ENCODE data around the gene TAB2. TPM values are rescaled to one million over a fixed set of nuclear protein-coding genes. Genes with fewer than 3 reads are reported as not detected.

TAB2 gene
- total RNA-seq, 1 donor from 2014 or later: 50.6 TPM

DNA sequence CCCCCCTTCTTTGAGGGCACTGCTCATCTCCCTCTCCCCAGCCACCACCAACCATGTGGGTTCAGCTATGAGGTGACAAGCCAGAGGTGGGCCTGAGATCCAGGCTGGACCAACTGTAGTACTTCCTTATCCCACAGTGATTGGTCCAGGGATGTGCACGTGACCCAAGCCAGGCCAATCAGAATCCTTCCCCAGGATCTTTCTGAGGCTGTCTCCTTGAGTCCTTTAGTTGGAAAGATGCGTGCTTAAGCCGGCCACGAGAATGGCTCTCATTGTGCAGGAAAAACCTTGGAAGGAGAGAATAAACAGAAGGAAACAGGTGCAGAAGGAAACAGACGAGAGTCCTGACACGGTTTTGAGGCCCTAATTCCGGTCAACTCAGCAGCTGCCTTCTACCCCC, 128.1 kb downstream of the TAB2 start:
- Mint-ChIP-seq H3K4me1 (ENCODE audit: unreplicated experiment) (peaks cover 7% of the 10 kb centered on the region), H3K27ac (ENCODE audit: unreplicated experiment) (no peak overlapping the region), H3K4me3 (ENCODE audit: unreplicated experiment) (no peak overlapping the region), H3K9me3 (ENCODE audit: unreplicated experiment) (no peaks in the 10 kb centered on the region), H3K27me3 (ENCODE audit: unreplicated experiment) (no peaks in the 10 kb centered on the region), H3K36me3 (ENCODE audit: unreplicated experiment) (no peaks in the 10 kb centered on the region)
- TF ChIP-seq, protein P1, sequence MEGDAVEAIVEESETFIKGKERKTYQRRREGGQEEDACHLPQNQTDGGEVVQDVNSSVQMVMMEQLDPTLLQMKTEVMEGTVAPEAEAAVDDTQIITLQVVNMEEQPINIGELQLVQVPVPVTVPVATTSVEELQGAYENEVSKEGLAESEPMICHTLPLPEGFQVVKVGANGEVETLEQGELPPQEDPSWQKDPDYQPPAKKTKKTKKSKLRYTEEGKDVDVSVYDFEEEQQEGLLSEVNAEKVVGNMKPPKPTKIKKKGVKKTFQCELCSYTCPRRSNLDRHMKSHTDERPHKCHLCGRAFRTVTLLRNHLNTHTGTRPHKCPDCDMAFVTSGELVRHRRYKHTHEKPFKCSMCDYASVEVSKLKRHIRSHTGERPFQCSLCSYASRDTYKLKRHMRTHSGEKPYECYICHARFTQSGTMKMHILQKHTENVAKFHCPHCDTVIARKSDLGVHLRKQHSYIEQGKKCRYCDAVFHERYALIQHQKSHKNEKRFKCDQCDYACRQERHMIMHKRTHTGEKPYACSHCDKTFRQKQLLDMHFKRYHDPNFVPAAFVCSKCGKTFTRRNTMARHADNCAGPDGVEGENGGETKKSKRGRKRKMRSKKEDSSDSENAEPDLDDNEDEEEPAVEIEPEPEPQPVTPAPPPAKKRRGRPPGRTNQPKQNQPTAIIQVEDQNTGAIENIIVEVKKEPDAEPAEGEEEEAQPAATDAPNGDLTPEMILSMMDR (IDR thresholded peaks at IDR 0.05): no peak
- DNase-seq (ENCODE audit: extremely low spot score, unreplicated experiment): no peak

DNA sequence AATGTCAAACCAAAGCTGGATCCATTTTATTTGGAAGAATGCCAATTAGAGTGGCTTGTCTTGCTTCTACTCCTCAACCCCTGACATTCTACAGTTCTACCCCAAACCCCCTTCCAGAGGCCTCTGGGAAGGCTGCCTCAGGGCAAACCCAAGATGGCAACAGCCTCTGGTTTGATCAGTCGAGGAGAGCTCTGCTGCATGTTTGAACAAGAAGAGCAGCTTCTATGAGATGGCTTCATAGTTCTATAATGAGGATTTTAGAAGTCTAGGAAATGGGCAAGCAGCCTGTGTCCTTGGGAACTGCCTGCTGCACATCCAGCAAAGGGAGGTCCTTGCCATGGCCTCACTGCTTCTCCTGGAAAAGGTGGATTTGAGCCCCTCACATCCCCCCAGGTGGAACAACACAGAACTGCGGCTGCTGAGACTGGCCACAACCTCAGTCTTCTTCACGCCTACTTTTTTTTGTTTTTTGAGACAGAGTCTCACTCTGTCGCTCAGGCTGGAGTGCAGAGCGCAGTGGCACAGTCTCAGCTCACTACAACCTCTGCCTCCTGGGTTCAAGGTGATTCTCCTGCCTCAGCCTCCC, 129.4 kb downstream of the TAB2 start:
- Mint-ChIP-seq H3K27ac (ENCODE audit: unreplicated experiment) (no peak overlapping the region), H3K27me3 (ENCODE audit: unreplicated experiment) (no peaks in the 10 kb centered on the region), H3K9me3 (ENCODE audit: unreplicated experiment) (no peaks in the 10 kb centered on the region), H3K36me3 (ENCODE audit: unreplicated experiment) (no peaks in the 10 kb centered on the region), H3K4me3 (ENCODE audit: unreplicated experiment) (no peak overlapping the region), H3K4me1 (ENCODE audit: unreplicated experiment) (peaks cover 3% of the 10 kb centered on the region)
- DNase-seq (ENCODE audit: extremely low spot score, unreplicated experiment): no peak
- TF ChIP-seq, protein P1 (IDR thresholded peaks at IDR 0.05): no peak

DNA sequence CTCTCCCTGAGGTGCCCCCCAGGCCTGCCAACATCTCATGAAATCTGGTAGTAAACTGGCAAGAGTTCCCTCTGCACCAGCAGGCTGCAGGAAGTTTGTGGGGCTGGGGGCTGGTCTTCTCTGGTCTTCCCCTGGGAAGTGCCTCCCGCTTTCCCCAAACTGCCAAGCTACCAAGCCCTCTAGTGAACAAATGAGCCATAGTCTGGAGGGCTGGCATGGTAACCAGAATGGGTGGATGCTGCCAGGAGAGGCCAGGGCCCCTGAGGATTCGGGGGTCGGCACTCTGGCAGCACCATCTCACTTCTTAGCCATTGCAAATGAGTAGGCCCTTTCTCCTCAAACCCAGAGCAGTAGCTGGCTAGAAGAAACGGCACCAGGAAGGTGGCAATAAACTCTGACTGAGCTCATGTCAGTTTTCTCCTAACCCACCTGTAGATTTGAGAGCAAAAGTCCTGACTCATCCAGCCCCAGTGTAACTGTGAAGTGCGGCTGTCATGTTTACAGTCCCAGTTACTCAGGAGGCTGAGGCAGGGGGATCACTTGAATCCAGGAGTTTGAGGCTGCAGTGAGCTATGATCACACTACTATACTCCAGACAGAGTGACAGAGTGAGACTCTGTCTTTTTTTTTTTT, 131.4 kb downstream of the TAB2 start:
- no peak overlapping the region for H3K4me3 Mint-ChIP-seq (ENCODE audit: unreplicated experiment)
- peaks cover 5% of the 10 kb centered on the region for H3K4me1 Mint-ChIP-seq (ENCODE audit: unreplicated experiment)
- DNase-seq (ENCODE audit: extremely low spot score, unreplicated experiment): no peak
- TF ChIP-seq, protein P1 (IDR thresholded peaks at IDR 0.05): no peak
- H3K9me3 Mint-ChIP-seq (ENCODE audit: unreplicated experiment): no peaks in the 10 kb centered on the region
- H3K27ac Mint-ChIP-seq (ENCODE audit: unreplicated experiment): no peak overlapping the region
- H3K27me3 Mint-ChIP-seq (ENCODE audit: unreplicated experiment): no peaks in the 10 kb centered on the region
- H3K36me3 Mint-ChIP-seq (ENCODE audit: unreplicated experiment): no peaks in the 10 kb centered on the region

DNA sequence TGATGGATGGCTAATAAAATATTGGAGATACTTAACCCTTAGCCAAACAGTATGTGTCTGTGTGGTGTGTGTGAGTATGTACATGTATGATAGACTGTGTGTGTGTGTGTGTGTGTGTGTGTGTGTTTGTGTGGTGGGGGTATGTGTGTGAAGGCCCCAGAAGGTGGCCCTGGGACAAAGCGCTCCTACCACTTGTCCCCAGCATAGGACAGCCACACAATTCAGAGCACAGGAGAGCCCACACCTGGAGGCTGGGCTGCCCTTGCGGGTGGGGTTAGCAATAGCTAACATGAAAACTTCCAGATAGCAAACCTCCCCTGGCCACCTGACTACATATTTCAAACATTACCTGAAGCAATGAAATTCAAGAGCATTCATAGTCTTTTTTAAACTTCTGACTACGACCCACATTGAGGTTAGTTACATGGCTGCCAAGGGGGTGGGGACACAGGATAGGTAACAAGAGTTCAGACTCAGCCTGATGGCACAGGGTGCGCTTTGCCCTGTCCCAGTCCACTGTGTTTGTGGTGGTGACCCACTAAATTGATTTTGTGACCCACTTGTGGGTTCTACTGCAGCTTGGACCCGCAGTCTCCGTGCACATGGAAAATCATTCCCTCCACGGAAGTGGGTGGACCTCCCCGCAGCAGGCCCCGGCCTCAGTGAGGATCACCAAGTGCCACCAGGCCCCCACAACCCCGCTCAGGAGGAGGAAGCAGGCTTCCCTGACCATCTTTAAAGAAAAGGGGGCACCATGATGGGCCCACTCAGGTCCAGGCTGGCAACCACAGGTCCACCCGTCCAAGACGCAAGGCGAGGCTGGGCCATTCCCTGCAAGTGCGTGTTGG, 132.5 kb downstream of the TAB2 start:
- no peak overlapping the region for H3K4me3 Mint-ChIP-seq (ENCODE audit: unreplicated experiment)
- H3K36me3 Mint-ChIP-seq (ENCODE audit: unreplicated experiment): no peaks in the 10 kb centered on the region
- DNase-seq (ENCODE audit: extremely low spot score, unreplicated experiment): no peak
- H3K4me1 Mint-ChIP-seq (ENCODE audit: unreplicated experiment): peaks cover 14% of the 10 kb centered on the region
- H3K9me3 Mint-ChIP-seq (ENCODE audit: unreplicated experiment): no peaks in the 10 kb centered on the region
- no peak overlapping the region for H3K27ac Mint-ChIP-seq (ENCODE audit: unreplicated experiment)
- no peaks in the 10 kb centered on the region for H3K27me3 Mint-ChIP-seq (ENCODE audit: unreplicated experiment)
- TF ChIP-seq, protein P1 (IDR thresholded peaks at IDR 0.05): no peak

All from osteocyte (in vitro differentiated cells).